ENCODE measurements around the gene RIN3. TPM values are rescaled to one million over a fixed set of nuclear protein-coding genes. Genes with fewer than 3 reads are reported as not detected.

RIN3 gene
- total and polyA plus RNA-seq, 10 of the 15 experiments (the other 5 are each of a cell fraction or from before 2014, with no cell fraction given) = 0.91 to 23.3 (median 6.3) TPM

- FAIRE-seq (no peak), ATAC-seq (no peak), DNase-seq (ENCODE audit: low read depth, low spot score) (no peak)
- intact Hi-C loops (cut with micrococcal nuclease; ENCODE audit: unreplicated experiment) = no loop called here
- TF ChIP-seq SUPT20H (IDR thresholded peaks at IDR 0.05; ENCODE audit: borderline replicate concordance, control insufficient read depth, low read depth, low read length) (no peak), TCF12 (IDR thresholded peaks at IDR 0.05; ENCODE audit: low read depth, low read length) (no peak), E2F8 (IDR thresholded peaks at IDR 0.05; ENCODE audit: low read depth, partially characterized antibody) (no peak), JUNB (IDR thresholded peaks at IDR 0.05) (no peak), PKNOX1 (IDR thresholded peaks at IDR 0.05) (no peak), SMAD1 (IDR thresholded peaks at IDR 0.05; ENCODE audit: low read depth, partially characterized antibody) (no peak), BRCA1 (IDR thresholded peaks at IDR 0.05; ENCODE audit: low read depth, low read length) (no peak), SMARCA5 (IDR thresholded peaks at IDR 0.05) (no peak), MEF2A (IDR thresholded peaks at IDR 0.05; ENCODE audit: insufficient read depth, low read depth, low read length) (no peak), SPI1 (IDR thresholded peaks at IDR 0.05; ENCODE audit: borderline replicate concordance, insufficient read depth, low read depth, low read length) (no peak), CEBPZ (IDR thresholded peaks at IDR 0.05; ENCODE audit: low read depth, low read length) (no peak)
- Histone ChIP-seq H3K36me3 (ENCODE audit: control insufficient read depth in 2 of 2, insufficient read depth in 2 of 2, low read length in 1 of 2) (0 out of 4 replicates have a peak, but pooled peaks cover 0 to 2% of the 10 kb centered on the region in 2 experiments), H3K4me1 (ENCODE audit: control insufficient read depth, insufficient read depth, low read length) (peaks cover 29% of the 10 kb centered on the region), H3K79me2 (ENCODE audit: control insufficient read depth, insufficient read depth, low read length) (no peaks in the 10 kb centered on the region; the same call in 1 of the 2 replicates), H3K9ac (ENCODE audit: control insufficient read depth, insufficient read depth, low read length) (no peak overlapping the region), H3K4me3 (no peak overlapping the region), H3K27ac (ENCODE audit: control insufficient read depth, insufficient read depth) (no peak overlapping the region), H3K27me3 (replicated peaks in 1 of 2; ENCODE audit: control insufficient read depth in 2 of 2, insufficient read depth in 2 of 2, low read length in 1 of 2) (no peaks in the 10 kb centered on the region), H4K20me1 (ENCODE audit: control insufficient read depth, insufficient read depth) (peaks cover 4% of the 10 kb centered on the region; the same call in 1 of the 2 replicates), H3K9me3 (replicated peaks; ENCODE audit: control insufficient read depth, insufficient read depth, low read length) (no peaks in the 10 kb centered on the region), H3K4me2 (ENCODE audit: control insufficient read depth, insufficient read depth) (no peak overlapping the region), H2AFZ (ENCODE audit: control insufficient read depth, low read depth, low read length) (no peak overlapping the region)
- no TSS peak for BruUV-seq (replicated peaks)
- 94% methylated on average over 17 of the region's 17 CpGs for WGBS (ENCODE audit: insufficient coverage, insufficient replicate concordance, low lambda C conversion rate, missing lambda C conversion rate)
- SMC1A ChIA-PET (ENCODE audit: uncharacterized antibody, unreplicated experiment) = interaction anchor here (0.6 to 3.2 kb wide), 14 partner anchors 10 to 104 kb away, joined by 3 to 15 read pairs (median 4); no protein-coding TSS in a partner anchor
- in situ Hi-C loops (cut with MboI) = no loop called here
- POLR2A ChIA-PET = interaction anchor here (0.9 to 1.2 kb wide), 3 partner anchors 27 to 36 kb away, joined by 3 read pairs; no protein-coding TSS in a partner anchor
- CTCF ChIA-PET = interaction anchor here (0.9 to 1.4 kb wide), 6 partner anchors 26 to 131 kb away, joined by 3 to 5 read pairs (median 3); no protein-coding TSS in a partner anchor
- RAD21 ChIA-PET (ENCODE audit: unreplicated experiment) = interaction anchor here (0.9 to 4.1 kb wide), 4 partner anchors 19 to 126 kb away, joined by 3 to 19 read pairs (median 9); no protein-coding TSS in a partner anchor
These were observed 35.7 kb downstream of the RIN3 start for GRCh38 chr14:92549105-92549858.
